Heart left ventricle (tissue), 13 donors: ENCODE measurements around the gene CSNK1D.

Experiments
- CTCF ChIP-seq, 12 donors: fragments of 200-600 bp; sonication (generic) in 4 of 12; IDR thresholded peaks; one replicate each; pipeline versions ENCODE4 v1.5.0 to v1.8.0; 2018 to 2022; ENCODE audit warnings: antibody characterized with exemption in 12 of 12, mild to moderate bottlenecking in 5 of 12
- POLR2A ChIP-seq, 2 donors: fragments of 450-650 bp; IDR thresholded peaks; one replicate each; pipeline ENCODE4 v1.6.1; 2017; ENCODE audit warnings: antibody characterized with exemption in 2 of 2, mild to moderate bottlenecking in 2 of 2, moderate library complexity in 2 of 2
- donor health status: ischemic (EF 13 %, LVEDD 7.1; RV severe dilation, severe dysfunction).
- donor health status: DM: no; HTN: yes; CAD: no.
- donor health status: DM: no; HTN: no; CAD: no.
- donor health status: ischemic (EF 25% LVEDD 6.9; RV normal size, moderate dysfunction).
- donor health status: ischemic (EF 25% LVEDD 5.7; RV mildly dilated, moderate dysfunction).
- donor health status: ischemic (EF 35%, LVEDD 5.7; RV mildly dilated, moderate dysfunction).
- donor health status: nonischemic (EF 11% LVEDD 7.7; RV severe dilation, severe dysfunction).
- donor health status: DM: yes; HTN: yes; CAD: no.
- donor health status: PGD.
- donor health status: ischemic (EF 29% LVEDD 5.4; RV normal size, mild dysfunction).
- donor health status: nonischemic (EF 23%, LVEDD 6.1; RV moderate dilation, normal function).

GRCh38 chr17:82304826-82305726 lies 31.6 kb upstream of the CSNK1D start:
- TF ChIP-seq CTCF (IDR thresholded peaks at IDR 0.05), result no peak
- no peak for TF ChIP-seq POLR2A (IDR thresholded peaks at IDR 0.05)
